Astrocyte (in vitro differentiated cells and primary cell): ENCODE results near the gene B4GALT4. TPM values are rescaled to one million over a fixed set of nuclear protein-coding genes. Genes with fewer than 3 reads are reported as not detected.

ENCODE experiments used
- DNase-seq: peaks from one replicate; pipeline ENCODE4 v3.0.0-alpha.2; 2010; ENCODE audit warnings: low read depth
- FAIRE-seq: peaks from 2 replicates; lab custom pipeline; 2011; peaks lifted over from hg19 to GRCh38; lab: Jason Lieb, UNC
- H2AFZ ChIP-seq: 2 replicates; pipeline ENCODE4 v1.6.0; 2012; ENCODE audit warnings: low read depth, low read length, inconsistent platforms
- H3K27ac ChIP-seq: 2 replicates; pipeline ENCODE4 v1.5.1; 2011; ENCODE audit warnings: low read depth, low read length, inconsistent platforms
- H3K27me3 ChIP-seq: 2 replicates; pipeline ENCODE4 v1.6.0; 2011; ENCODE audit warnings: low read length, inconsistent platforms; ENCODE audit not compliant: insufficient read depth
- H3K36me3 ChIP-seq: 2 replicates; pipeline ENCODE4 v1.5.1; 2011; ENCODE audit warnings: low read length, inconsistent platforms; ENCODE audit not compliant: insufficient read depth
- H3K4me1 ChIP-seq: 2 replicates; pipeline ENCODE4 v1.5.1; 2011; ENCODE audit warnings: low read length, inconsistent platforms; ENCODE audit not compliant: insufficient read depth
- H3K4me2 ChIP-seq: 2 replicates; pipeline ENCODE4 v1.6.0; 2012; ENCODE audit warnings: low read length, inconsistent platforms
- H3K4me3 ChIP-seq: 2 replicates; pipeline ENCODE4 v1.5.1; 2011; ENCODE audit warnings: low read depth, mild to moderate bottlenecking, low read length, inconsistent platforms; ENCODE audit not compliant: insufficient read depth
- H3K79me2 ChIP-seq: 2 replicates; pipeline ENCODE4 v1.6.0; 2012; ENCODE audit warnings: mild to moderate bottlenecking, low read length, inconsistent platforms; ENCODE audit not compliant: insufficient read depth
- H3K9ac ChIP-seq: 2 replicates; pipeline ENCODE4 v1.6.0; 2012; ENCODE audit warnings: mild to moderate bottlenecking, low read length, inconsistent platforms
- H3K9me3 ChIP-seq: 2 replicates; pipeline ENCODE4 v1.5.1; 2012; ENCODE audit warnings: low read depth, mild to moderate bottlenecking, low read length, inconsistent platforms; ENCODE audit not compliant: insufficient read depth
- H4K20me1 ChIP-seq: 2 replicates; pipeline ENCODE4 v1.6.0; 2012; ENCODE audit warnings: low read length, inconsistent platforms; ENCODE audit not compliant: insufficient read depth
- H3K27ac Mint-ChIP-seq: one replicate; pipeline ENCODE4 v1.8.0; 2021; ENCODE audit warnings: mild to moderate bottlenecking, mixed read lengths; ENCODE audit not compliant: unreplicated experiment
- H3K27me3 Mint-ChIP-seq: one replicate; pipeline ENCODE4 v1.8.0; 2021; ENCODE audit warnings: low read depth, mixed read lengths; ENCODE audit not compliant: unreplicated experiment
- H3K36me3 Mint-ChIP-seq: one replicate; pipeline ENCODE4 v1.8.0; 2021; ENCODE audit warnings: low read depth, mixed read lengths; ENCODE audit not compliant: unreplicated experiment
- H3K4me1 Mint-ChIP-seq: one replicate; pipeline ENCODE4 v1.8.0; 2021; ENCODE audit warnings: low read depth, mixed read lengths; ENCODE audit not compliant: unreplicated experiment
- H3K4me3 Mint-ChIP-seq: one replicate; pipeline ENCODE4 v1.8.0; 2021; ENCODE audit warnings: mild to moderate bottlenecking, moderate library complexity, mixed read lengths; ENCODE audit not compliant: unreplicated experiment
- H3K9me3 Mint-ChIP-seq: one replicate; pipeline ENCODE4 v1.8.0; 2021; ENCODE audit warnings: mild to moderate bottlenecking, mixed read lengths; ENCODE audit not compliant: unreplicated experiment
- EZH2 ChIP-seq: IDR thresholded peaks from 2 replicates; pipeline ENCODE4 v1.6.1; 2012; ENCODE audit warnings: mild to moderate bottlenecking, low read length, inconsistent platforms; ENCODE audit not compliant: insufficient read depth
- total RNA-seq: library from RNA; stranded (reverse); gene quantifications from 2 replicates; pipeline ENCODE4 v1.2.1, GENCODE V29; 2021
- TF ChIP-seq, protein P1 (sequence below): IDR thresholded peaks from 2 replicates; pipeline ENCODE4 v1.5.1; 2011; ENCODE audit warnings: low read depth, mild to moderate bottlenecking, inconsistent platforms, low read length, moderate library complexity; ENCODE audit not compliant: insufficient read depth

Gene B4GALT4
- total RNA-seq, 1 donor from 2014 or later, result 36.7 TPM

DNA sequence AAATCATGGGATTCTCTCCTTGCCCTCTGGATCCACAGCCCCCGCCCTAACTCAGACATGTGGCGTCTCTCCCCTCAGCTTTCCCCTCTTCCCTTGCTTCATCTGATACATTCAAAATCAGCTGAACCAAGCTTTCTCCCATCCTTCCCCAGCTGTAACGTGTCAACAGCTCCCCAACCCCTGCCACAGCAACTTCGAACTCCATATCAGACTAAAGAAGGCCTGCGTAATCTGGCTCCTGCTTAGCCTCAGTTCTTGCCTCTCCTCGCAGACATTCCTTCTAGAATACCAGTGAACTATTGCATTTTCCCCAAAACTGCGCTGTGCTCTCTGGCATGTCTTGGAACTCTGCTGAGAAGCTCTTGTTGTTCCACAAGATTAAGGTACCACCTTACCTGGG lies 18.3 kb downstream of the B4GALT4 start:
- H3K4me1 ChIP-seq, result no peaks in the 10 kb centered on the region
- H3K9ac ChIP-seq, result no peak overlapping the region
- H3K4me3 ChIP-seq, result no peak overlapping the region
- no peak for FAIRE-seq
- H3K4me1 Mint-ChIP-seq, result peaks cover 2% of the 10 kb centered on the region
- no peak for DNase-seq
- H3K4me3 Mint-ChIP-seq, result no peak overlapping the region
- no peak overlapping the region for H3K4me2 ChIP-seq
- peaks cover 19% of the 10 kb centered on the region for H3K36me3 ChIP-seq
- no peak for TF ChIP-seq EZH2
- TF ChIP-seq, protein P1, sequence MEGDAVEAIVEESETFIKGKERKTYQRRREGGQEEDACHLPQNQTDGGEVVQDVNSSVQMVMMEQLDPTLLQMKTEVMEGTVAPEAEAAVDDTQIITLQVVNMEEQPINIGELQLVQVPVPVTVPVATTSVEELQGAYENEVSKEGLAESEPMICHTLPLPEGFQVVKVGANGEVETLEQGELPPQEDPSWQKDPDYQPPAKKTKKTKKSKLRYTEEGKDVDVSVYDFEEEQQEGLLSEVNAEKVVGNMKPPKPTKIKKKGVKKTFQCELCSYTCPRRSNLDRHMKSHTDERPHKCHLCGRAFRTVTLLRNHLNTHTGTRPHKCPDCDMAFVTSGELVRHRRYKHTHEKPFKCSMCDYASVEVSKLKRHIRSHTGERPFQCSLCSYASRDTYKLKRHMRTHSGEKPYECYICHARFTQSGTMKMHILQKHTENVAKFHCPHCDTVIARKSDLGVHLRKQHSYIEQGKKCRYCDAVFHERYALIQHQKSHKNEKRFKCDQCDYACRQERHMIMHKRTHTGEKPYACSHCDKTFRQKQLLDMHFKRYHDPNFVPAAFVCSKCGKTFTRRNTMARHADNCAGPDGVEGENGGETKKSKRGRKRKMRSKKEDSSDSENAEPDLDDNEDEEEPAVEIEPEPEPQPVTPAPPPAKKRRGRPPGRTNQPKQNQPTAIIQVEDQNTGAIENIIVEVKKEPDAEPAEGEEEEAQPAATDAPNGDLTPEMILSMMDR, result no peak
- H3K79me2 ChIP-seq, result no peaks in the 10 kb centered on the region
- no peaks in the 10 kb centered on the region for H4K20me1 ChIP-seq
- peaks cover 28% of the 10 kb centered on the region for H3K36me3 Mint-ChIP-seq
- no peak overlapping the region for H3K27ac Mint-ChIP-seq
- no peak overlapping the region for H2AFZ ChIP-seq
- no peaks in the 10 kb centered on the region for H3K27me3 Mint-ChIP-seq
- no peak overlapping the region for H3K27ac ChIP-seq
- no peaks in the 10 kb centered on the region for H3K9me3 ChIP-seq
- H3K9me3 Mint-ChIP-seq, result no peaks in the 10 kb centered on the region
- no peaks in the 10 kb centered on the region for H3K27me3 ChIP-seq

DNA sequence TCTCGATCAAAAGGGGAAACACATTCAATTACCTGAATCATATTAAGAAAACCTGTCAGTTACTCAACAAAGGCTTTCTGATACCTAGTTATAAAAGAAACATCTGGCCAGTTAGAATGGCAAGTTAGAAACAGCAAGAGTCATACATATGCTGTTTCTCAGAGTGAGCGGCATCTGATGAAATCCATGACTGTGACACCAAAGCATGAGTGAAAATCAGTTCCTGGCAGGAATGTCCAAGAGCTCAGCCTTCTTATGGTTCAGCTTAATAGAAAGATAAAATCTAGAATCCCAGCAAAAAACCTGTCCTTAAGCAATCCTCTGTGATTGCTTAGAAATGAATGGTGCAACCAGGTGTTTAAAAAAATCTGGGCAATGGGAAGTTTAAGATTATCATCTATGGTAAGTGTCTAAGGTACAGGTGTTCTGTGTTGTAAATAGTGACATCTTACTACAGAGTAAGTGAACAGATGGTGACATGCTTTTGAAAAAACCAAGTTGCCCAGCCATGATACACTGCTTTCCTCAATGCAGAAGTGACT lies 18.8 kb downstream of the B4GALT4 start:
- H3K36me3 Mint-ChIP-seq, result peaks cover 34% of the 10 kb centered on the region
- DNase-seq (no peak), FAIRE-seq (no peak)

More for the DNA sequence above, 18.8 kb downstream of the B4GALT4 start:
- H3K4me3 Mint-ChIP-seq, result no peak overlapping the region
- H3K27me3 Mint-ChIP-seq, result no peaks in the 10 kb centered on the region
- Histone ChIP-seq H3K36me3 (peaks cover 23% of the 10 kb centered on the region), H3K4me2 (no peak overlapping the region), H4K20me1 (no peaks in the 10 kb centered on the region), H3K27ac (no peak overlapping the region), H3K9ac (no peak overlapping the region), H2AFZ (no peak overlapping the region), H3K4me3 (no peak overlapping the region), H3K4me1 (no peaks in the 10 kb centered on the region), H3K9me3 (no peaks in the 10 kb centered on the region), H3K27me3 (no peaks in the 10 kb centered on the region), H3K79me2 (no peaks in the 10 kb centered on the region)
- no peaks in the 10 kb centered on the region for H3K9me3 Mint-ChIP-seq
- TF ChIP-seq, protein P1, result no peak
- no peak for TF ChIP-seq EZH2
- no peak overlapping the region for H3K27ac Mint-ChIP-seq
- peaks cover 2% of the 10 kb centered on the region for H3K4me1 Mint-ChIP-seq
